Caco-2 (cell line): Measurements from ENCODE around the gene FFAR3. TPM values are rescaled to one million over a fixed set of nuclear protein-coding genes. Genes with fewer than 3 reads are reported as not detected.

Experiments used
- BruUV-seq: library from RNA; stranded (reverse); fragments of 400-500 nt; replicated peaks from 2 replicates; lab custom pipeline; 2021; lab: Mats Ljungman, UMichigan
- CTCF ChIA-PET: fragments of 300-600 bp; sonication (Branson Sonifier 250); formaldehyde crosslinking; loops from one replicate; lab custom pipeline; 2022; ENCODE audit warnings: antibody characterized with exemption; lab: Charles Lee
- POLR2A ChIA-PET: fragments of 300-600 bp; sonication (Branson Sonifier 250); formaldehyde crosslinking; loops from one replicate; lab custom pipeline; 2022; ENCODE audit warnings: antibody characterized with exemption; lab: Charles Lee
- DNase-seq, 2 experiments: peaks; one replicate each; pipeline versions ENCODE4 v3.0.0 to v3.0.0-alpha.2; 2020 to 2022
- H3K27me3 ChIP-seq: replicated peaks from 2 replicates; pipeline ENCODE4 v1.6.0; 2011; ENCODE audit warnings: low read length; ENCODE audit not compliant: control insufficient read depth, insufficient read depth
- H3K36me3 ChIP-seq: 2 replicates; pipeline ENCODE4 v1.5.1; 2011; ENCODE audit warnings: low read length; ENCODE audit not compliant: control insufficient read depth, insufficient read depth
- H3K4me1 ChIP-seq: fragments of 250-450 bp; sonication (Bioruptor Pico); 2 replicates; pipeline ENCODE4 v1.5.1; 2020; ENCODE audit warnings: mild to moderate bottlenecking
- H3K4me3 ChIP-seq: 2 replicates; pipeline ENCODE4 v1.5.1; 2011; ENCODE audit warnings: low read depth, mild to moderate bottlenecking, control low read depth, low read length
- H3K9me3 ChIP-seq: fragments of 250-450 bp; sonication (Bioruptor Pico); 2 replicates; pipeline ENCODE4 v1.5.1; 2020; ENCODE audit warnings: mild to moderate bottlenecking, moderate library complexity
- H3K27ac Mint-ChIP-seq: one replicate; pipeline ENCODE4 v1.8.0; 2022; ENCODE audit warnings: mixed read lengths; ENCODE audit not compliant: unreplicated experiment
- H3K27me3 Mint-ChIP-seq: one replicate; pipeline ENCODE4 v1.8.0; 2022; ENCODE audit warnings: mixed read lengths; ENCODE audit not compliant: insufficient read depth, unreplicated experiment
- H3K36me3 Mint-ChIP-seq: one replicate; pipeline ENCODE4 v1.8.0; 2022; ENCODE audit warnings: mild to moderate bottlenecking, mixed read lengths; ENCODE audit not compliant: insufficient read depth, unreplicated experiment
- H3K4me1 Mint-ChIP-seq: one replicate; pipeline ENCODE4 v1.8.0; 2022; ENCODE audit warnings: low read depth, mixed read lengths; ENCODE audit not compliant: unreplicated experiment
- H3K4me3 Mint-ChIP-seq: one replicate; pipeline ENCODE4 v1.8.0; 2022; ENCODE audit warnings: mild to moderate bottlenecking, moderate library complexity, mixed read lengths; ENCODE audit not compliant: unreplicated experiment
- H3K9me3 Mint-ChIP-seq: one replicate; pipeline ENCODE4 v1.8.0; 2022; ENCODE audit warnings: mixed read lengths; ENCODE audit not compliant: unreplicated experiment
- intact Hi-C: fragments of 100-400 bp; cut with micrococcal nuclease; formaldehyde crosslinking; loops from one replicate; pipeline ENCODE4 v1.10.0; 2022; ENCODE audit not compliant: unreplicated experiment
- total RNA-seq: library from RNA; stranded (reverse); gene quantifications from 2 replicates; pipeline ENCODE4 v1.2.3, GENCODE V29; 2022
- TF ChIP-seq, protein P1 (sequence below), 2 experiments: fragments of 200-600 bp in 1 of 2; IDR thresholded peaks; 1 replicate in 1 of 2; 2 replicates in 1 of 2; pipeline versions ENCODE4 v1.5.1 to v1.8.0; 2011 to 2022; ENCODE audit warnings: antibody characterized with exemption in 1 of 2, control low read depth in 1 of 2, inconsistent platforms in 1 of 2, low read depth in 1 of 2, low read length in 1 of 2, mild to moderate bottlenecking in 1 of 2, moderate library complexity in 1 of 2; ENCODE audit not compliant: insufficient read depth in 1 of 2, severe bottlenecking in 1 of 2, unreplicated experiment in 1 of 2

FFAR3 gene
- total RNA-seq, 1 experiment from 2014 or later: not detected

DNA sequence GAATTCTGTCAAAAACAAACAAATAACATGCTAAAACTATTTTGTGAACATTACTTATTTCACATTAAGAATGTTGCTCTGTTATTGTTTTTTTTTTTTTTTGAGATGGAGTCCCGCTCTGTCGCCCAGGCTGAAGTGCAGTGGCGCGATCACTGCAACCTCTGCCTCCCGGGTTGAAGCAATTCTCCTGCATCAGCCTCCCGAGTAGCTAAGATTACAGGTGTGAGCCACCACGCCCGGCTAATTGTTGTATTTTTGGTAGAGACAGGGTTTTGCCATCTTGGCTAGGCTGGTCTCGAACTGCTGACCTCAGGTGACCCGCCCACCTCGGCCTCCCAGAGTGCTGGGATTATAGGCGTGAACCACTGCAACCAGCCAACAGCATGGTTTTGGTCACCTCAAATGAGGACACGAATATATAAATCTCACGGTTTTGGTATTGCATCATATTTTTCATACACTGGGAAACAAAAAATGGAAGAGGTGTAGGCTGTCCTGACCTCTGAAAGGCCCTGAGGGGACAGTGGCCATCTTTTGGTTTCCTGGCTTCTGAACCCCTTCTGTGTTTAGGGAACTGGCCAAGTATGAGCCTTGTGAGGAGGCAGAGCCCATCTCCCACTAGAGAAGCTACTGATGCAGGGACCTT lies 38.1 kb downstream of the FFAR3 start:
- TF ChIP-seq, protein P1, sequence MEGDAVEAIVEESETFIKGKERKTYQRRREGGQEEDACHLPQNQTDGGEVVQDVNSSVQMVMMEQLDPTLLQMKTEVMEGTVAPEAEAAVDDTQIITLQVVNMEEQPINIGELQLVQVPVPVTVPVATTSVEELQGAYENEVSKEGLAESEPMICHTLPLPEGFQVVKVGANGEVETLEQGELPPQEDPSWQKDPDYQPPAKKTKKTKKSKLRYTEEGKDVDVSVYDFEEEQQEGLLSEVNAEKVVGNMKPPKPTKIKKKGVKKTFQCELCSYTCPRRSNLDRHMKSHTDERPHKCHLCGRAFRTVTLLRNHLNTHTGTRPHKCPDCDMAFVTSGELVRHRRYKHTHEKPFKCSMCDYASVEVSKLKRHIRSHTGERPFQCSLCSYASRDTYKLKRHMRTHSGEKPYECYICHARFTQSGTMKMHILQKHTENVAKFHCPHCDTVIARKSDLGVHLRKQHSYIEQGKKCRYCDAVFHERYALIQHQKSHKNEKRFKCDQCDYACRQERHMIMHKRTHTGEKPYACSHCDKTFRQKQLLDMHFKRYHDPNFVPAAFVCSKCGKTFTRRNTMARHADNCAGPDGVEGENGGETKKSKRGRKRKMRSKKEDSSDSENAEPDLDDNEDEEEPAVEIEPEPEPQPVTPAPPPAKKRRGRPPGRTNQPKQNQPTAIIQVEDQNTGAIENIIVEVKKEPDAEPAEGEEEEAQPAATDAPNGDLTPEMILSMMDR (IDR thresholded peaks at IDR 0.05; ENCODE audit: insufficient read depth in 1 of 2, low read depth in 1 of 2, low read length in 1 of 2, severe bottlenecking in 1 of 2, unreplicated experiment in 1 of 2): no peak
- Mint-ChIP-seq H3K9me3 (peaks cover 2% of the 10 kb centered on the region), H3K36me3 (no peaks in the 10 kb centered on the region), H3K27me3 (no peaks in the 10 kb centered on the region), H3K4me1 (no peaks in the 10 kb centered on the region), H3K4me3 (no peak overlapping the region), H3K27ac (no peak overlapping the region)
- Histone ChIP-seq H3K36me3 (no peaks in the 10 kb centered on the region), H3K27me3 (no peaks in the 10 kb centered on the region), H3K4me1 (no peaks in the 10 kb centered on the region), H3K4me3 (no peak overlapping the region), H3K9me3 (no peaks in the 10 kb centered on the region)
- CTCF ChIA-PET: no interaction called here
- no peak for DNase-seq
- POLR2A ChIA-PET: no interaction called here
- intact Hi-C loops: no loop called here
- no TSS peak for BruUV-seq

DNA sequence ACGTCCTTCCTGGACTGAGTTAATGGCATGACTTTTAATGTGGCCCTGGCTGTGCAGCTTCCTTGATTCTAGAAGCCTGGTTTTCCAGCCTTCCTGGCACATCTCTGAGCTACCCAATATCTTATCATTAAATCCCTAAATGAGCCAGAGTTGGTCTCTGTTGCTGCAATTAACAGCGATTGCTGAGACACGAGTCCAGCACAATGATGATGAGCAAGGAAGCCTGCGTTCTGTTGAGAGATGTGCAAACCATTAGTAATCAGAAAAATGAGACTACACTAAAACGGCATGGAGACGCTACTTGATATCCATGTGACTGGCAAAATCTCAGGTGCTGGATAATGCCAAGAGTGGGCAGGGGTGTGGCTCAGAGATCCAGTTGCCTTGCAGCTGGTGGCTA lies 38.8 kb downstream of the FFAR3 start:
- no peaks in the 10 kb centered on the region for H3K27me3 ChIP-seq
- Mint-ChIP-seq H3K9me3 (no peaks in the 10 kb centered on the region), H3K36me3 (no peaks in the 10 kb centered on the region), H3K27me3 (no peaks in the 10 kb centered on the region), H3K27ac (no peak overlapping the region), H3K4me1 (no peaks in the 10 kb centered on the region), H3K4me3 (no peak overlapping the region)
- ChIA-PET POLR2A (no interaction called here), CTCF (no interaction called here)
- H3K4me1 ChIP-seq: no peaks in the 10 kb centered on the region
- no TSS peak for BruUV-seq
- TF ChIP-seq, protein P1 (IDR thresholded peaks at IDR 0.05; ENCODE audit: insufficient read depth in 1 of 2, low read depth in 1 of 2, low read length in 1 of 2, severe bottlenecking in 1 of 2, unreplicated experiment in 1 of 2): no peak
- H3K9me3 ChIP-seq: no peaks in the 10 kb centered on the region
- DNase-seq: no peak
- H3K4me3 ChIP-seq: no peak overlapping the region
- no peaks in the 10 kb centered on the region for H3K36me3 ChIP-seq
- intact Hi-C loops: no loop called here

DNA sequence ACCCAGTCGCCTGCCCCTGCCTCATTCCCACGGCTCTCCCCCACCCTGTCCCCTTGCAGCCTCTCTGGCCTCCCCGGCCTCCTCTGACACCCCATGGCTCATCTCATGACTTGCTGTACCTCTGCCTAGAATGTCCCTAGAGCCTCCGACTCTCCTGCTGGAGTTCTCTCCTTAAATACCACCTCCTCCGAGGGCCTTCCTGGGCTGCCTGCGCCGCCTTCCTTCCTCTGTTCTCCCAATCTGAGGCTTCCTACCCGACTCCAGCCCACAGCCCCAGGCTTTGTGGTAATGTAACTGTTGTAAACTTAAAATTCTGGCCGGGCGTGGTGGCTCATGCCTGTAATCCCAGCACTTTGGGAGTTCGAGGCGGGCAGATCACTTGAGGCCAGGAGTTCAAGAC lies 40.3 kb downstream of the FFAR3 start:
- no peaks in the 10 kb centered on the region for H3K36me3 ChIP-seq
- TF ChIP-seq, protein P1 (IDR thresholded peaks at IDR 0.05; ENCODE audit: insufficient read depth in 1 of 2, low read depth in 1 of 2, low read length in 1 of 2, severe bottlenecking in 1 of 2, unreplicated experiment in 1 of 2): no peak
- H3K27me3 ChIP-seq: no peaks in the 10 kb centered on the region
- H3K9me3 Mint-ChIP-seq: no peaks in the 10 kb centered on the region
- H3K36me3 Mint-ChIP-seq: no peaks in the 10 kb centered on the region
- H3K4me3 Mint-ChIP-seq: no peak overlapping the region
- no TSS peak for BruUV-seq
- H3K9me3 ChIP-seq: no peaks in the 10 kb centered on the region
- no peak overlapping the region for H3K4me3 ChIP-seq
- H3K4me1 Mint-ChIP-seq: no peaks in the 10 kb centered on the region
- intact Hi-C loops: no loop called here
- no peak overlapping the region for H3K27ac Mint-ChIP-seq
- H3K27me3 Mint-ChIP-seq: no peaks in the 10 kb centered on the region
- POLR2A ChIA-PET: no interaction called here
- CTCF ChIA-PET: no interaction called here
- no peaks in the 10 kb centered on the region; the same call in 1 of the 2 replicates for H3K4me1 ChIP-seq
- no peak for DNase-seq
